H9 (cell line): ENCODE data around the gene TRIM28. TPM values are rescaled to one million over a fixed set of nuclear protein-coding genes. Genes with fewer than 3 reads are reported as not detected.
A peak's percentile ranks its signal among the peaks of the same experiment; 100 is the strongest.

ENCODE experiments used
- DNase-seq: peaks from one replicate; pipeline ENCODE4 v3.0.0-alpha.2; 2017
- H2AFZ ChIP-seq: one replicate; pipeline ENCODE4 v1.6.1; 2013; ENCODE audit warnings: mild to moderate bottlenecking, low read length, control low read depth, moderate library complexity
- H2AK5ac ChIP-seq: 2 replicates; pipeline ENCODE4 v1.6.1; 2013; ENCODE audit warnings: low read length, control low read depth, mixed read lengths; ENCODE audit not compliant: insufficient read length
- H2BK120ac ChIP-seq: one replicate; pipeline ENCODE4 v1.6.1; 2013; ENCODE audit warnings: low read depth, mild to moderate bottlenecking, low read length, control low read depth, inconsistent platforms; ENCODE audit not compliant: poor library complexity, severe bottlenecking
- H2BK12ac ChIP-seq: 2 replicates; pipeline ENCODE4 v1.6.1; 2013; ENCODE audit warnings: low read length, control low read depth, mixed read lengths, low read depth; ENCODE audit not compliant: insufficient read length
- H2BK15ac ChIP-seq: 2 replicates; pipeline ENCODE4 v1.6.1; 2013; ENCODE audit warnings: low read depth, low read length, control low read depth
- H2BK20ac ChIP-seq: one replicate; pipeline ENCODE4 v1.6.1; 2013; ENCODE audit warnings: low read depth, mild to moderate bottlenecking, low read length, control low read depth, inconsistent platforms; ENCODE audit not compliant: poor library complexity, severe bottlenecking
- H2BK5ac ChIP-seq: 2 replicates; pipeline ENCODE4 v1.6.1; 2013; ENCODE audit warnings: low read length, control low read depth, mixed read lengths; ENCODE audit not compliant: insufficient read length
- H3K14ac ChIP-seq: 2 replicates; pipeline ENCODE4 v1.6.1; 2013; ENCODE audit warnings: low read length, control low read depth; ENCODE audit not compliant: insufficient read depth
- H3K18ac ChIP-seq: 2 replicates; pipeline ENCODE4 v1.6.1; 2013; ENCODE audit warnings: low read depth, mild to moderate bottlenecking, mixed read lengths, low read length, control low read depth; ENCODE audit not compliant: insufficient read length
- H3K23ac ChIP-seq: 2 replicates; pipeline ENCODE4 v1.6.1; 2013; ENCODE audit warnings: low read length, control low read depth, mixed read lengths, low read depth; ENCODE audit not compliant: insufficient read length
- H3K23me2 ChIP-seq: 2 replicates; pipeline ENCODE4 v1.6.1; 2013; ENCODE audit warnings: low read depth, mild to moderate bottlenecking, mixed read lengths, low read length, control low read depth; ENCODE audit not compliant: insufficient read length, poor library complexity, severe bottlenecking
- H3K27ac ChIP-seq: 2 replicates; pipeline ENCODE4 v1.5.1; 2013; ENCODE audit warnings: low read length, control low read depth, mixed read lengths, low read depth; ENCODE audit not compliant: insufficient read length
- H3K27me3 ChIP-seq: 2 replicates; pipeline ENCODE4 v1.6.1; 2013; ENCODE audit warnings: low read length, control low read depth, inconsistent platforms; ENCODE audit not compliant: insufficient read depth
- H3K4ac ChIP-seq: 2 replicates; pipeline ENCODE4 v1.6.1; 2013; ENCODE audit warnings: low read depth, mild to moderate bottlenecking, control low read depth, inconsistent platforms, low read length, moderate library complexity
- H3K4me1 ChIP-seq: 2 replicates; pipeline ENCODE4 v1.6.1; 2013; ENCODE audit warnings: low read length, control low read depth, inconsistent platforms; ENCODE audit not compliant: insufficient read depth
- H3K4me2 ChIP-seq: 2 replicates; pipeline ENCODE4 v1.6.1; 2013; ENCODE audit warnings: low read length, control low read depth, mixed read lengths; ENCODE audit not compliant: insufficient read length, insufficient read depth
- H3K56ac ChIP-seq: 2 replicates; pipeline ENCODE4 v1.6.1; 2013; ENCODE audit warnings: low read depth, mild to moderate bottlenecking, mixed read lengths, low read length, control low read depth; ENCODE audit not compliant: insufficient read length
- H3K79me1 ChIP-seq: 2 replicates; pipeline ENCODE4 v1.6.1; 2013; ENCODE audit warnings: low read depth, mild to moderate bottlenecking, moderate library complexity, low read length, control low read depth, inconsistent platforms; ENCODE audit not compliant: insufficient read depth, poor library complexity, severe bottlenecking
- H3K79me2 ChIP-seq: 2 replicates; pipeline ENCODE4 v1.6.1; 2013; ENCODE audit warnings: low read length, control low read depth, inconsistent platforms; ENCODE audit not compliant: insufficient read depth
- H3K9ac ChIP-seq: 2 replicates; pipeline ENCODE4 v1.6.1; 2013; ENCODE audit warnings: low read length, control low read depth, mixed read lengths; ENCODE audit not compliant: insufficient read length; ENCODE audit errors: extremely low read depth
- H3K9me3 ChIP-seq: one replicate; pipeline ENCODE4 v1.6.1; 2013; ENCODE audit warnings: low read depth, low read length, inconsistent platforms; ENCODE audit not compliant: control insufficient read depth
- H3T11ph ChIP-seq: one replicate; pipeline ENCODE4 v1.6.1; 2013; ENCODE audit warnings: mild to moderate bottlenecking, low read length, control low read depth, inconsistent platforms
- H4K20me1 ChIP-seq: one replicate; pipeline ENCODE4 v1.6.1; 2013; ENCODE audit not compliant: control insufficient read depth, insufficient read length, insufficient read depth
- H4K5ac ChIP-seq: 2 replicates; pipeline ENCODE4 v1.6.1; 2013; ENCODE audit warnings: low read depth, mild to moderate bottlenecking, mixed read lengths, low read length, control low read depth; ENCODE audit not compliant: insufficient read length
- H4K8ac ChIP-seq: replicated peaks from 2 replicates; pipeline ENCODE4 v1.6.1; 2013; ENCODE audit warnings: low read length, control low read depth, mixed read lengths, low read depth; ENCODE audit not compliant: insufficient read length
- H4K91ac ChIP-seq: 2 replicates; pipeline ENCODE4 v1.6.1; 2013; ENCODE audit warnings: low read depth, mild to moderate bottlenecking, moderate library complexity, mixed read lengths, low read length, control low read depth; ENCODE audit not compliant: insufficient read length
- H3K27ac Mint-ChIP-seq, 3 experiments: 2 replicates in 2 of 3; 3 replicates in 1 of 3; pipeline ENCODE4 v1.8.0; 2020 to 2021; ENCODE audit warnings: mixed read lengths in 3 of 3, mild to moderate bottlenecking in 1 of 3, moderate library complexity in 1 of 3
- H3K27me3 Mint-ChIP-seq: 2 replicates; pipeline ENCODE4 v1.8.0; 2021; ENCODE audit warnings: low read depth, mild to moderate bottlenecking, moderate library complexity, mixed read lengths
- H3K36me3 Mint-ChIP-seq, 3 experiments: 2 replicates in 2 of 3; 3 replicates in 1 of 3; pipeline ENCODE4 v1.8.0; 2020 to 2021; ENCODE audit warnings: low read depth in 3 of 3, mixed read lengths in 3 of 3; ENCODE audit not compliant: insufficient read depth in 1 of 3
- H3K4me1 Mint-ChIP-seq, 2 experiments: 2 replicates each; pipeline ENCODE4 v1.8.0; 2020; ENCODE audit warnings: mixed read lengths in 2 of 2
- H3K4me3 Mint-ChIP-seq, 2 experiments: 2 replicates in 1 of 2; 3 replicates in 1 of 2; pipeline ENCODE4 v1.8.0; 2020 to 2021; ENCODE audit warnings: mild to moderate bottlenecking in 2 of 2, mixed read lengths in 2 of 2, moderate library complexity in 1 of 2
- H3K9me3 Mint-ChIP-seq, 2 experiments: 2 replicates in 1 of 2; 3 replicates in 1 of 2; pipeline ENCODE4 v1.8.0; 2020; ENCODE audit warnings: mild to moderate bottlenecking in 2 of 2, mixed read lengths in 2 of 2, moderate library complexity in 1 of 2
- CTCF ChIP-seq: fragments of 200-600 bp; sonication (generic); conservative IDR thresholded peaks from 3 replicates; pipeline ENCODE4 v1.8.0; 2021; ENCODE audit warnings: antibody characterized with exemption, mild to moderate bottlenecking
- WGBS: extraction: QIAGEN DNeasy Blood & Tissue Kit; methylation state at CpG from one replicate; pipeline ENCODE4 v1.1.7; 2013; ENCODE audit warnings: missing lambda C conversion rate, low lambda C conversion rate, mixed read lengths; ENCODE audit not compliant: insufficient read length; ENCODE audit errors: extremely low coverage; 5-methylcytosine and 5-hydroxymethylcytosine counted together
- total RNA-seq: library from RNA; stranded (reverse); gene quantifications from 2 replicates; pipeline ENCODE4 v1.2.1, GENCODE V29; 2021

The TRIM28 gene
- total RNA-seq, 1 experiment from 2014 or later = 1,084 TPM

GRCh38 chr19:58558066-58558622 lies 14.3 kb downstream of the TRIM28 start, which contains the start of gene UBE2M:
Gene UBE2M (minus strand): TSS chr19:58558611. CDS start chr19:58558381, 230 bp downstream.
- H3K4me2 ChIP-seq = peak within 1 kb of the TSS; percentile 67
- H3K27me3 ChIP-seq = no peaks in the 10 kb centered on the region
- no peaks in the 10 kb centered on the region for H3K79me1 ChIP-seq

More at GRCh38 chr19:58558066-58558622, 14.3 kb downstream of the TRIM28 start, which contains the start of gene UBE2M:
- TF ChIP-seq CTCF = no peak
- Histone ChIP-seq H3T11ph (peak within 1 kb of the TSS; percentile 81), H3K56ac (no peak within 1 kb of the TSS), H3K18ac (peak within 1 kb of the TSS; percentile 100), H2BK5ac (peak within 1 kb of the TSS; percentile 89), H2BK120ac (no peak within 1 kb of the TSS), H2BK20ac (no peak within 1 kb of the TSS), H2BK12ac (peak within 1 kb of the TSS; percentile 78), H3K14ac (peak within 1 kb of the TSS; percentile 100), H3K9ac (peak within 1 kb of the TSS; percentile 99), H4K8ac (no peak within 1 kb of the TSS), H4K91ac (no peak within 1 kb of the TSS), H2AK5ac (no peak within 1 kb of the TSS), H3K4me1 (no peaks in the 10 kb centered on the region), H3K27ac (peak within 1 kb of the TSS; percentile 86), H2AFZ (no peak within 1 kb of the TSS), H3K23ac (no peak within 1 kb of the TSS), H3K79me2 (peaks cover 8% of the 10 kb centered on the region; the same call in 1 of the 2 replicates), H4K20me1 (no peaks in the 10 kb centered on the region), H4K5ac (peak within 1 kb of the TSS; percentile 46), H3K9me3 (no peaks in the 10 kb centered on the region), H3K23me2 (peaks cover 16% of the 10 kb centered on the region), H3K4ac (no peak within 1 kb of the TSS), H2BK15ac (0 out of 2 replicates have a peak within 1 kb of the TSS, but pooled peaks have one; percentile 76)
- Mint-ChIP-seq H3K36me3 (peaks cover 18 to 41% (median 27%) of the 10 kb centered on the region in 3 experiments; a peak in 6 of 7 replicates), H3K27ac (peak within 1 kb of the TSS; percentile 100), H3K4me1 (peaks cover 21 to 41% of the 10 kb centered on the region in 2 experiments), H3K27me3 (peaks cover 1% of the 10 kb centered on the region; the same call in 1 of the 2 replicates), H3K9me3 (no peaks in the 10 kb centered on the region; a peak in 1 of 5 replicates), H3K4me3 (peak within 1 kb of the TSS; percentile 96 to 99)
- peak; percentile 66 for DNase-seq
- WGBS = no CpG with 5 or more reads among the region's 62 CpGs
